ENCODE results near the gene CMTM8.

CMTM8 gene

DNA sequence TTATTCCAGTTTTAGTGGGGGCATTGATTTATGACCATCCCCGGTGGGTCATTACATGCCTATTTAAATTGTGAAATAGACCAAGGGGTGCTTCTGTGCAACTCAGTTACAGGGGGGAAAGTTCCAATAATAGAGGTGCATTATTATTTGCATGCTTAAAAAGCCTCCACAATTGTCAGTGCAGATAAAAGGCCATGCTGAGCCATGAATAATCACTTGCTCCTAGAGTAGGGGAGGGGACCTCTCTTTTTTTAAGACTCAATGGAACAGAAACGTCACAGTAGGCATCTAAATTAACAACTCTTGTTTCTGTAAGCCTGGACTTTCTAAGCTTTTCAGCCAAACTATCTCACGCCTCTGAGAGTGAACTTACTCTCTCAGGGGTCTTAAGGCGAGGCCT, 86.7 kb downstream of the CMTM8 start:
- no peak for TF ChIP-seq CTCF (IDR thresholded peaks at IDR 0.05; ENCODE audit: low read depth, low read length)
- no peak overlapping the region for H3K4me3 ChIP-seq (replicated peaks in 1 of 2; ENCODE audit: low read depth in 2 of 2, low read length in 2 of 2)
- DNase-seq (ENCODE audit: low read depth in 2 of 2): no peak

- no peak for TF ChIP-seq CTCF (IDR thresholded peaks at IDR 0.05; ENCODE audit: low read depth, low read length)
- H3K4me3 ChIP-seq (replicated peaks in 1 of 2; ENCODE audit: low read depth in 2 of 2, low read length in 2 of 2): no peak overlapping the region
- peak in 1 of 2 donors; percentile 47 for DNase-seq (ENCODE audit: low read depth in 2 of 2)
These were observed 87.4 kb downstream of the CMTM8 start for GRCh38 chr3:32325927-32326326.

DNA sequence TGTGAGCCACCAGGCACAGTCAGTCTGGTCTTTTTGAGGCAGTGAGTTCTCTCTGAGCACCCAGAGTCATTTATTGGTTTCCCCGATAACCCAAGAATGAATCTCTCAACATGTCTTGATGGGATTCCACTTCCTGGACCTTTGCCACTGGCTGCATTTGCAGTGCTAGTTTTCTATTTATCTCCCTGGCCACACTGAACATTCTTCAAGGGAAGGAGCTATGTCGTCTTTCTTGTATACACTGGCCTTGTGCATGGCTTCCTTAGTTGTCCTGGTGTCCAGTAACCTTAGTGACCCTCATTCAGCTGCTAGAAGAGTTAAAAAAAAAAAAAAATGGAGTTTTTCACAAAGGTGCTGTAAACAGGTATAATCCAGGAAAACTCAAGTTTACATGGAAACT, 88.3 kb downstream of the CMTM8 start:
- no peak for DNase-seq (ENCODE audit: low read depth in 2 of 2)
- TF ChIP-seq CTCF (IDR thresholded peaks at IDR 0.05; ENCODE audit: low read depth, low read length): no peak
- no peak overlapping the region for H3K4me3 ChIP-seq (replicated peaks in 1 of 2; ENCODE audit: low read depth in 2 of 2, low read length in 2 of 2)

GRCh38 chr3:32334675-32335074, 96.2 kb downstream of the CMTM8 start:
- peak; percentile 18 for DNase-seq (ENCODE audit: low read depth in 2 of 2)
- no peak overlapping the region for H3K4me3 ChIP-seq (replicated peaks in 1 of 2; ENCODE audit: low read depth in 2 of 2, low read length in 2 of 2)
- TF ChIP-seq CTCF (IDR thresholded peaks at IDR 0.05; ENCODE audit: low read depth, low read length): no peak

- no peak for TF ChIP-seq CTCF (IDR thresholded peaks at IDR 0.05; ENCODE audit: low read depth, low read length)
- no peak for DNase-seq (ENCODE audit: low read depth in 2 of 2)
- no peak overlapping the region for H3K4me3 ChIP-seq (replicated peaks in 1 of 2; ENCODE audit: low read depth in 2 of 2, low read length in 2 of 2)
These were observed 97.1 kb downstream of the CMTM8 start for GRCh38 chr3:32335365-32336112.

- TF ChIP-seq CTCF (IDR thresholded peaks at IDR 0.05; ENCODE audit: low read depth, low read length): no peak
- no peak overlapping the region for H3K4me3 ChIP-seq (replicated peaks in 1 of 2; ENCODE audit: low read depth in 2 of 2, low read length in 2 of 2)
- no peak for DNase-seq (ENCODE audit: low read depth in 2 of 2)
These were observed 97.6 kb downstream of the CMTM8 start for GRCh38 chr3:32336113-32336498.

- DNase-seq (ENCODE audit: low read depth in 2 of 2): no peak
- H3K4me3 ChIP-seq (replicated peaks in 1 of 2; ENCODE audit: low read depth in 2 of 2, low read length in 2 of 2): no peak overlapping the region
- TF ChIP-seq CTCF (IDR thresholded peaks at IDR 0.05; ENCODE audit: low read depth, low read length): no peak
These were observed 99.0 kb downstream of the CMTM8 start for GRCh38 chr3:32337505-32337904.

Data from cardiac fibroblast (primary cell).